Activated CD4-positive, alpha-beta T cell treated with anti-CD3 and anti-CD28 coated beads for 1 hour (primary cell): Measurements from ENCODE around the gene HOXD9.

ENCODE experiments used
- DNase-seq: peaks from one replicate; pipeline ENCODE4 v3.0.0-alpha.2; 2020

The HOXD9 gene

GRCh38 chr2:176126929-176127773, 4.6 kb downstream of the HOXD9 start:
- peak; percentile 50 for DNase-seq

DNA sequence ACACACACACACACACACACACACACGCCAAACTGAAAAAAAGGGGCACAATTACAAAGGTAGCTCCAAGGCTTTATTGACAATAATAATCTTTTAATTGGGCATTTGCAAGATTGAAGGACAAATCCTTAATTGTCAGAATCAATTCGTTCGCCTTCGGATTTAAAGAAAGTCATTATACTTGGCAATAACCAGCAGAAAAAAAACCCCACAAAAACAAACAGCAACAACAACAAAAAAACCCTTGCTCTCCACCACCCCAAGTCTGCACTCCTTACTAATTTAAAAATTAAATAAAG, 5.2 kb downstream of the HOXD9 start:
- DNase-seq, result no peak

DNA sequence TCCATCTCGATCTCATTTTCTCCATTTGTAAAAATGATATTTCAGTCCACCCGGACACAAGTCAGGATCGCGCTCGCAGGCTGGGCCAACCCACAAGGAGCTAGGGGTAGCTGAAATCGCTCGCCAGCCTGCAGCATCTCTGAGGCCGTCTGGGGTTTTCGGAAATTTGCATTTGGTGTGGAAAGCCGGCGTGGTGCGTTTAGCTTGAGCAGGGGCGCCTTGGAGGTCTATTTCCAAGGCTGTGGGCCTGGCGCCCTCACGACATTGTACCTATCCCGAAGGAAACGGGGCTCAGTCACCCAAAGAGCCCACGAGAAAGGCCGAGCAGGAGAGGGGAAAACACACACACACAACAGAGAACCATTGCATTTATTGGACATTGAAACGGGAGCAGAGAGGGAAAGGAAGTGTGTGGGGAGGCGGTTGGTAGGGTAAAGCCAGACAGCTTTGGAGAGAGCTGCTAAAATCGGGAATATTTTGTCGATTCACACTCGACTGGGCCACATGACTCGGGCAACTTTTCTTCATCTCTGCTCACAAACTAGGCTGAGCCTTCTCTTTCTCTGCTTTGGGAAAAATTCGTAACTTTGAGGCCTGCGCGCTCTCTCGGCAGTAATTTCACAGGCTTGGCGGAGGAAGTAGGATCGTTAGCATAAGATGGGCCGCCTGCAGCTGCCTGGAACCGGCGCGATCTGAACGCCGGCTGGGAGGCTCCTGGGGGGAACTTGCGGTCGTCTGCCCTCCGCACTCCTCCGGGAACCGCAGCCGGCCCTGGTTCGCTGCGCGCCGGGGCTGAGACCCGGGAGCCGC, 5.9 kb downstream of the HOXD9 start:
- DNase-seq, result no peak

DNA sequence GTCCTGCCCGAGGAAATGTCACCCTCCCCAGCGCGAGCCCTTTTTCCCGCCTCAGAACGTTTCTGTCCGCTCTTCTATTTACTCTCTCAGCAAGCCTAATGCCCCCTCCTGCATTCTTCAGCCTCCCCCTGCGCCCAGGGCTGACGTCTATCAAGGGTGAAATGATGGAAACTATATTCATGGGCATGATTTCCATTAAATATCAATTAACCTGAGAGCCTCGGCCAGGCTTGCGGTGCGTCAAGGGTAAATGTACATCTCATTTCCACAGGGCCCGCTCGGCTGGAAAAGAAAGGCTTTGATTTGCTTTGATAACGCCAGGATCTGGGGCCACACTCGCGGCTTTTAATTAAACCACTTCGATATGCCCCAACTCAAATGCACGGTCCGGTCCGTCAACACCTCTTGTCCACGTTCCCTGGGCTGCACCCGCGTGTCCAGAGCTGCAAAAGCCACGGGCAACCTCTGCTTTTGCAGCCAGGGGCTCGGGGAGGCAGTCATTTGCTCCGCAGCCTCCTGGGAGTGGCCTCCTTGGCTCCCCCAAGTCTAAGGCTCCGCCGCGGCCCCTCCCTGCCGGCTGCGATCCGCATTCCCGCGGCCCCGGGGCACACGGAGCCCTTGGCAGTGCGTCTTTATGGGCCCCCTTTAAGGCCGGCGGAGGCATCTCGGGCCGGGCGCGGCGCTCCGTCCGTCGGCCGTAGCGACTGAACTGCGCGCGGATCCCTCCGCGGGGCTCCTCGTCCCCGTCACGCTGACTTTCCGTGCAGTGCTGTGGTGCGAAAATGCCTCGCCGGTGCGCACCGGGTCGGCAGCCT, 6.7 kb downstream of the HOXD9 start, which contains the start of gene HOXD8:
Gene HOXD8 (plus strand): TSS at position 724 of the 815 bp plus-strand sequence. CDS start 662 bp downstream, outside the sequence.
- DNase-seq, result no peak

GRCh38 chr2:176129813-176130146, 7.3 kb downstream of the HOXD9 start:
- DNase-seq, result no peak

- DNase-seq, result no peak
Measured at GRCh38 chr2:176130147-176130956, 7.8 kb downstream of the HOXD9 start.

DNA sequence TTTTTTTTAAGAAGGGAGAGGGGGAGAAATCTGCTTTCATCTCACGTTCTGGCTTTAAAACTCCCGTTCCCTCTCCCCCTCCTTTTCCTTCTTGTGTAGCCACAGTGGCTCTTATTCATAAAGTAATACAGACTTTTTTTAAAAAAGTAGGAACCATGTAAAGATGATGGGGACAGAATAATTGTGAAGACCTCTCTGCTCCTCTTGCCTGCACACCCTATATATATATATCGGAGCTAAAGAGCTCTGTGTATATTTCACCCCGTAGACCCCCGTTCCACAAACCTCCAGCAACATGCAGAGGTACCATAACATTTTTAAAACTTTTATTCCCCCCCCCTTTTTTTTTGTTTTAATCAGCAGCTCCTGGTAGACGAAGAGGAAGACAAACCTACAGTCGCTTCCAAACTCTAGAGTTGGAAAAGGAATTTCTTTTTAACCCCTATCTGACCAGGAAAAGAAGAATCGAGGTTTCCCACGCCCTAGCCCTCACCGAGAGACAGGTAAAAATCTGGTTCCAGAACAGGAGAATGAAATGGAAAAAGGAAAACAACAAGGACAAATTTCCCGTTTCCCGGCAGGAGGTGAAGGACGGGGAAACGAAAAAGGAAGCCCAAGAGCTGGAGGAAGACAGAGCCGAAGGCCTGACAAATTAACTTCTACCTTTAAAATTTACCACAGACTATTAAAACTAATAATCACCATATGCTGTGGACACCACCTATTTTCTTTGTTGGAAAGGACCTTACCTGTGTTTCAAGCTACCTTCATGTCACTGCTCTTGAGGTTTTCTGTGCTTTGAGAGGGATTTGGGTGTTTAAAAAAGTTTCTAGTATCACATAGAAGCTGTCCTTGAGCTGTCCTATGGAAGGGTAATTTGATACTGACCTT, 8.7 kb downstream of the HOXD9 start:
- no peak for DNase-seq

- no peak for DNase-seq
Measured at GRCh38 chr2:176131848-176132158, 9.3 kb downstream of the HOXD9 start.

- no peak for DNase-seq
Measured at GRCh38 chr2:176132205-176133171, 10.0 kb downstream of the HOXD9 start.

- no peak for DNase-seq
Measured at GRCh38 chr2:176133389-176133788, 10.9 kb downstream of the HOXD9 start.

- DNase-seq, result no peak
Measured at GRCh38 chr2:176134035-176134434, 11.5 kb downstream of the HOXD9 start.

DNA sequence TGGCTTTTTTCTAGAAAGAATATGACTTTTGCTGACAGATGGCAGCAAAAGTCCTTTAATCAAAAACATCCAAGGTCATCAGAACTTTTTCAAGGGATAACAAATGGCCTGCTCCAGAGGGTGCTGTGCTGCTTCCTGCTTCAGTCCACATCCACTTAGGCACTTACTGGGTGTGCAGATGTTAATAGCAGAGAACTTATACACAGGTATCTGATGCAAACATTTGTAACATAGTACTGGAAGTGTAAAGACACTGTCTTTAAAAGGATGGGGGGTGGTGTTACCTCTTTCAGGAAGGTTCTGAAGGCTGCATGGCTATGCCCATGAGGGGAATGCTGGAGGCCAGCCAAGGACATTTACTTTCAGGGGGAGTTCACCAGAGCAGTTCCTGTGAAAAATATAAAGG, 12.5 kb downstream of the HOXD9 start:
- DNase-seq, result no peak

GRCh38 chr2:176136374-176137251, 14.1 kb downstream of the HOXD9 start:
- no peak for DNase-seq

- no peak for DNase-seq
Measured at GRCh38 chr2:176137252-176137580, 14.7 kb downstream of the HOXD9 start.

GRCh38 chr2:176137906-176138305, 15.4 kb downstream of the HOXD9 start:
- DNase-seq, result no peak

GRCh38 chr2:176138526-176138922, 16.0 kb downstream of the HOXD9 start:
- no peak for DNase-seq

- DNase-seq, result no peak
Measured at GRCh38 chr2:176138923-176139660, 16.6 kb downstream of the HOXD9 start.

GRCh38 chr2:176139661-176140512, 17.4 kb downstream of the HOXD9 start:
- no peak for DNase-seq
